AG04449 (cell line): ENCODE measurements around the gene IGFBP2.

Experiments
- CTCF ChIA-PET: fragments of 350-600 bp; formaldehyde crosslinking; extraction: SDS; loops from one replicate; lab custom pipeline; 2021; ENCODE audit warnings: antibody characterized with exemption; lab: Yijun Ruan, JAX
- POLR2A ChIA-PET: fragments of 400-600, 350-600 bp; formaldehyde crosslinking; extraction: SDS; loops from one replicate; lab custom pipeline; 2020; ENCODE audit warnings: antibody characterized with exemption, inconsistent platforms; lab: Yijun Ruan, JAX
- DNase-seq: peaks from one replicate; pipeline ENCODE4 v3.0.0-alpha.2; 2010; ENCODE audit warnings: low read depth, low spot score
- H3K4me3 ChIP-seq: 2 replicates; pipeline ENCODE4 v1.5.1; 2011; ENCODE audit warnings: low read depth, mild to moderate bottlenecking, control low read depth, low read length
- CTCF ChIP-seq: IDR thresholded peaks from one replicate; pipeline ENCODE4 v1.5.1; 2011; ENCODE audit warnings: mild to moderate bottlenecking, moderate library complexity, low read length, control low read depth, inconsistent platforms; ENCODE audit not compliant: insufficient read depth; ENCODE audit errors: missing control alignments

IGFBP2 gene

GRCh38 chr2:216634370-216635148 lies 1.3 kb downstream of the IGFBP2 start:
- ChIA-PET CTCF (interaction anchor here (0.7 to 4.5 kb wide), 3 partner anchors 10 to 121 kb away, joined by 3 to 36 read pairs (median 4); no protein-coding TSS in a partner anchor), POLR2A (no interaction called here)
- peak overlapping the region; percentile 54 for H3K4me3 ChIP-seq
- no peak for TF ChIP-seq CTCF
- no peak for DNase-seq

GRCh38 chr2:216635171-216635570 lies 2.0 kb downstream of the IGFBP2 start:
- H3K4me3 ChIP-seq = peak overlapping the region; percentile 54
- DNase-seq = no peak
- TF ChIP-seq CTCF = no peak
- CTCF ChIA-PET = interaction anchor here (1.1 to 4.5 kb wide), 2 partner anchors 117 to 122 kb away, joined by 3 to 36 read pairs; no protein-coding TSS in a partner anchor
- POLR2A ChIA-PET = no interaction called here

- CTCF ChIA-PET = interaction anchor here (4.5 kb wide), 1 partner anchor 118 kb away, joined by 36 read pairs; no protein-coding TSS in a partner anchor
- POLR2A ChIA-PET = no interaction called here
- peak overlapping the region; percentile 54 for H3K4me3 ChIP-seq
- DNase-seq = no peak
- no peak for TF ChIP-seq CTCF
These were observed 2.7 kb downstream of the IGFBP2 start for GRCh38 chr2:216635701-216636550.

DNA sequence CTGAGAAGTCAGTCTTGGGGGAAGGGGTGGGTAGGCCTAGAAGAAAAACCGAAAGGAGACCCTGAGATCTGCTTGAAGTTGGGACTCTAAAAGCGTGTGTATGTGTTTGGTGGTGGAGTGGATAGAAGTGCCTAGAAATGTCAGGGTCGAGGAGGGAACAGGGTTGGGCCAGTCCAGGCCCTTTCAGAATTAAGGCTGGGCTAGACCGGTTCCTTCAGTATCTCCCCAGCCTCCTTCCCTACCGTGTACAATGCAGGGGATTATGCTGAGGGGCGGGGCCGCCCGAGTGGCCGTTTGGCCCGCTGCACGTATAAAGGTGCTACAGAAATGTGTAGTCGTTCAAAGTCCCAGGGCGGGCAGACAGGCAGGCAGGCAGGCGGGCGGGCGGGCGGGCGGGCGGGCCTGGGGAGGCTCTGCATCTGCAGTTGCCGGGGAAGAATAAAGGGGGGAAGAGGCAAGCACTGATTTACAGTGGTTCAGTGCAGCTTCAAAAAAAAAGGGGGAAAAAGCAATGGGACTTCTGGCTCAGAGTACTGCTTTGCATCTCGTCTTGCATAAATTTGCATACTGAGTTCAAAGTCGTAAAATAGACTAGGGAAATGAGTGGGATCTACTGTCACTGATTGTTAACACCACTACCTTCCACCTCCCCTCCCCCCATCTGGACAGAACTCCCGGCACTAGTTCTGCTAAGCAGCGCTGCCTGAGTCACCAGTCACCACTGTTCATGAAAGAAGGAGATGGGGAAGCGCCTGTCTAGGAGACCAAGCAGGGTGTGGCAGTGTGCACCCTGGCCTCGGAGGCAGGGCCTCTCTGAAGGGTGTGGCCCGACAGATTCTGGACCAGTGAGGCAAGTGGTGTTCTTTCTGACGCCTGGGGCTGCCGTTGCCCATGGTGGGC lies 3.6 kb downstream of the IGFBP2 start:
- POLR2A ChIA-PET = no interaction called here
- CTCF ChIA-PET = interaction anchor here (4.5 kb wide), 1 partner anchor 119 kb away, joined by 36 read pairs; no protein-coding TSS in a partner anchor
- no peak overlapping the region; the same call in 1 of the 2 replicates for H3K4me3 ChIP-seq
- DNase-seq = no peak
- no peak for TF ChIP-seq CTCF

DNA sequence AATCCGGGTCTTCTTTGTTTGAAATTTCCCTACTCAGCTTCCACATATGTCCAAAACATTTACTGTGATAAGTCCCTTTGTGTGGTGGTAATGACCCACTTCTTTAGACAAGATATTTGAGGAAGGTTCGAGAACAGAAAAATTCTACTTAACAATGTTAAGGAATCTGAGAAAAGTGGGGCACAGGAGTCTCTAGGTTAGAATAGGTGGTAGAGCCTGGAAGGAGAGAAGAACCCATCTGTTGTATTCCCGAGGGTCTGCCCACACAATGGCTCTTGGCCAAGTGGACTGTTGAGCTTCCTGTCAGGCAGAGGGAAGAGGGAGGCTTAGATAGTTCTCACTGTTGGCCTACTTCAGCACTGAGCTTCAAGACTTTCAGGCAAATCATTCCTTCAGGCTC lies 4.3 kb downstream of the IGFBP2 start:
- CTCF ChIA-PET = interaction anchor here (4.5 kb wide), 1 partner anchor 119 kb away, joined by 36 read pairs; no protein-coding TSS in a partner anchor
- POLR2A ChIA-PET = no interaction called here
- H3K4me3 ChIP-seq = no peak overlapping the region
- DNase-seq = no peak
- no peak for TF ChIP-seq CTCF
